ENCODE results near the gene PDE6B.

DNA sequence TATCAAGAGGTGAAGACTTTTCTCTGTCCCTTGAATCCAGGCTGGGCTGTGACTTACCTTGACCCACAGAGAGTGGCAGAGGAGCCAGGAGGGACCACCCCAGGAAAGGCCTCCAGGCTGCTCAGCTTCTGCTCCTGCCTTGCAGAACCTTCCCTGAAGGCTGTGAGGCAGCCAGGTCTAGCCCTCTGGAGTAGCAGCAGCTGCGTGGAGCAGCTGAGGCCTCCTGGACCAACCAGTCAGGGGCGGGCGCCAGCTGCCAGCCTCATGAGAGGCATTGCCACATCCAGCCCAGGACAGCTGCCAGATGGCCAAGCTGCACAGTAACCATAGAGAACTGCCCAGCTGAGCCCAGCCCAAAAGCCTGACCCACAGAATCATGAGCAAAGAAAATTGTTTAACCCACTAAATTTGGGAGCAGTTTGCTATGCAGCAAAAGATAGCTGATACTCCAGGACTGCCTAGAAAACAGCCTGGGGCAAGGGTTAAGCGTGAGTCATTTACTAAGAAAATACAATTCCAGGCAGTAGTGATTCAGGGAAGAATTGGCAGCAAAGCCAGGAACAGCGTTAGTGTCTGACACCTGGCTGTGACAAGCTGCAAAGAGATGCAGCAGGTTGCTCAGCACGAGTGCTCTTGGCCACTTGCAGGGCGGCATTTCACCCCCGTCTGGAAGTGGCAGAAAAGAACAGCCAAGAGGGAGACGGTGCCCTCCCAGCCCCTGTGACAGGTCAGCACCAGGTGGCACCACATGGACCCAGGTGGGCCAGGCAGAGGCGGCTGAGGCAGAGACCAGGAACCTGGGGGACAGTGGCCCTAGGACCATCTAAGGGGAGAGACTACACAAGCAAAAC lies 14.7 kb upstream of the PDE6B start:
- no peak for TF ChIP-seq POLR2A (IDR thresholded peaks at IDR 0.05; ENCODE audit: low read length)
- no peak for TF ChIP-seq GATA1 (IDR thresholded peaks at IDR 0.05; ENCODE audit: low read depth, low read length)

Data from erythroblast (primary cell).